GM21786 (cell line): ENCODE data around the gene SYNGAP1.
"Not testable (repeated sequence)": the region's sequence is repeated elsewhere in the genome, so short reads cannot be mapped to it uniquely, and the experiment has no call there.

Experiments used
- ATAC-seq: cut with Tn5 transposase; IDR thresholded peaks from one replicate; pipeline ENCODE4 v1.9.1; 2021; ENCODE audit not compliant: unreplicated experiment

Gene SYNGAP1

GRCh38 chr6:33466075-33466735 lies 46.3 kb downstream of the SYNGAP1 start:
- ATAC-seq, result no peak

DNA sequence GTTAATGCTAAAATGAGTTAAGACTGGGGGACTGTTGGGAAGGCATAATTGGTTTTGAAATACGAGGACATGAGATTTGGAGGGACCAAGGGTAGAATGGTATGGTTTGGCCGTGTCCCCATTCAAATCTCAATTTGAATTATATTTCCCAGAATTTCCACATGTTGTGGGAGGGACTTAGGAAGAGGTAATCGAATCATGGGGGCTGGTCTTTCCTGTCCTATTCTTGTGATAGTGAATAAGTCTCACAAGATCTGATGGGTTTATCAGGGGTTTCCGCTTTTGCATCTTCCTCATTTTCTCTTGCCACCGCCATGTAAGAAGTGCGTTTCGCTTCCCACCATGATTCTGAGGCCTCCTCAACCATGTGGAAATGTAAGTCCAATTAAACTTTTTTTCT lies 47.2 kb downstream of the SYNGAP1 start:
- no peak for ATAC-seq

DNA sequence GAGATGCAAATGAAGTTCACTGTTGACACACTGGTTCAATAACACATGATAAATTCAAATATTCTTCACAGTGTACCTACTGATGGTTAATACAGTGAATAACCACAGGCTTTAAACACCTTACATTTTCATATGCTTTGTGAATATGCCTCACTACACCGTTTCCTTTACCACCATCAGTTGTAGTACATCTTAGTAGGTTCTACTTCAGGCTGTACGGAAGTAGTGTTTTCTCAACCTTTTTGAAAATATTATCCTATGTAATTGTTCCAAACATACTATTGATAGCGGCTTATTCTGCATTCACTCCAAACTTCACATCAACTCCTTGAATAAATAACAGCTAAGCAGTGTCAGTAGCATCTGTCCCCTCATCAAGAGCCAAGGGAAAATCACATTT lies 49.8 kb downstream of the SYNGAP1 start:
- no peak for ATAC-seq

DNA sequence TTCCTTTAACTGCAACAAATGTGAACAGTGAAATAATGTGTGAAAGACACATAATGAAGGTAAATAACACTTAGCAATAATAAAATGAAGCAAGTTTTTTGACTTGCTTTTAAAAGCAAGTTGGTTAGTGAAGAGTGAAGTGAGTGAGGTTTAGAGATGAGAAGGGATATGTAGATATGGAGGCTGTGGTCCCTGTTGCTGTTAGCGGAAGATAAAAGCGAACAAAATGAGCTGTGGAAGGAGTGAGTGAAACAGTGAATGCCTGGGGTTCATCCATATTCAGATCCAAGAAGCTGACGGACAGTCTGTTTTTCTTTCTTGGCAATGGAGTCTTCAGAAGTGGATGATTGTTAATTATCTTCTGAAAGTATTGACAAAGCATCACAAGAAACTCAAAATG lies 58.0 kb downstream of the SYNGAP1 start:
- ATAC-seq, result no peak

- no peak for ATAC-seq
These were observed 61.3 kb downstream of the SYNGAP1 start for GRCh38 chr6:33481192-33481591.

GRCh38 chr6:33482620-33483019 lies 62.8 kb downstream of the SYNGAP1 start:
- ATAC-seq, result not testable (repeated sequence)

GRCh38 chr6:33483678-33484077 lies 63.8 kb downstream of the SYNGAP1 start:
- ATAC-seq, result no peak

- ATAC-seq, result not testable (repeated sequence)
These were observed 64.9 kb downstream of the SYNGAP1 start for GRCh38 chr6:33484673-33485262.

GRCh38 chr6:33485680-33486079 lies 65.8 kb downstream of the SYNGAP1 start:
- not testable (repeated sequence) for ATAC-seq

DNA sequence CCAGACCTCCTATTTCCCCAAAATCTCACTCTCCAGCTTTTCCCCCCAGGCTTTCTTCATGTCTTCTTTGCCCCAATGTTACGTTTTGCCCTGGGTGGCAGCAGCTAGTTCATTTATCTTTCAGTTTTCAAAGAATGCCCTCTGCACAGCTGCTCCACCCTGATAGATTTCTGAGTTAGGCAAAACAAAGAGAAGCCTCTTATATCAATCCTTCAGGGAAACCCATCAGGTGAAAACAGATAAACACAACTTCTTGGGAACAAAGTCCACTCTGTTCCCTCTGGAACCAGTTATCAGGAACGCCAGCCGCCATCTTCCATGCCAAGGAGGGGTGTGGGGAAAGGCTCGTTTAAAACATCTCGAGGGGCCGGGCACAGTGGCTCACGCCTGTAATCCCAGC lies 68.5 kb downstream of the SYNGAP1 start:
- no peak for ATAC-seq

GRCh38 chr6:33490198-33490597 lies 70.3 kb downstream of the SYNGAP1 start:
- no peak for ATAC-seq

DNA sequence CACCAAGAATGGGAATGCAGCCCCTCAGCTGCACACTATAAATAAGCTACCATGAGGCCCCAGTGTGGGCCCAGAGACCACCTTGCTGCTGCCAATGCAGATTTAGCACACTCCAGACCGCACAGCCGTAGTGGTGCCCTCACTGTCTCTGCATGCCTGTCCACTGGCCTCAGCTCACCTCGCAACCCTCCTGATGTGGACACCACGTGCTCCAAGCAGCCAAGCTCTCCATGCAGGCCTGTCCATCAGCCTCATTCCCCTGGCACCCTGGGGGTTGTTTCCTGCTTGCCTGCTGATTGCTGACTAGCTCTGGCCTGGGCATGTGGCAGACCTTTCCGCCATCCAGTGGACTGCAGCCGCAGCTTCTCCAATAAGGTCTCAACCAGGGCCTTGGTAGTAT lies 70.8 kb downstream of the SYNGAP1 start:
- ATAC-seq, result no peak

DNA sequence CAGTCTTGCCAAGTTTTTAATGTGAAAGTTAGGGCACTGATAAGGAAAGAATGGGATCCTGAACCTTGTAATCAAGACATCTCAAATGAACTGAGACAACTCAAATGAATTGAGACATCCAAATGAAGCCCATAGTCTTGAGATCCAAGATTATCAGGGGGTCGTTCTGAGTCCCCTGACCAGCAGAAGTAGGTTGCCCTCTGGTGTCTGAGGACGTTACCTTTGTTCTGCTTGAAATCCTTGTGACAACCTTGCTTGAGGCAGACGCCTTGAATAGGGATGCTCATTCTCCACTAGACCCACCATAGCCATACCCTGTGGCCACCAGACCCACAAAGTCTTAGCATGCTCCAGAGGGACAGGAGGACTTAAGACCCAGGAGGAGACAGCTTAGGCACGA lies 72.2 kb downstream of the SYNGAP1 start:
- ATAC-seq, result no peak

DNA sequence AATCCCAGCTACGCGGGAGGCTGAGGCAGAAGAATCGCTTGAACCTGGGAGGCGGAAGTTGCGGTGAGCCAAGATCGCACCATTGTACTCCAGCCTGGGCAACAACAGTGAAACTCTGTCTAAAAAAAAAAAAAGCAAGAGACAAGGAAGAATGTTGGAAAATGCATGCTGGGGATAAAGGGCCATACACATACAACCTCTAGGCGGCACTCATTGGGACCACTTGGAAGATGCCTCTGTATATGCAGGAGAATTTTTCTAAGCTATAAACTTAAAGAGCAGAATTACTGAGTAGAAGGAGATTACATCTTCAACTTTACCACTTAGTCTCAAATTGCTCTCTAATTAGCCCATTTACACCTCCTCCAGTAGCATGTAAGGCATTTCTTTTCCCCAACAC lies 77.3 kb downstream of the SYNGAP1 start:
- no peak for ATAC-seq

DNA sequence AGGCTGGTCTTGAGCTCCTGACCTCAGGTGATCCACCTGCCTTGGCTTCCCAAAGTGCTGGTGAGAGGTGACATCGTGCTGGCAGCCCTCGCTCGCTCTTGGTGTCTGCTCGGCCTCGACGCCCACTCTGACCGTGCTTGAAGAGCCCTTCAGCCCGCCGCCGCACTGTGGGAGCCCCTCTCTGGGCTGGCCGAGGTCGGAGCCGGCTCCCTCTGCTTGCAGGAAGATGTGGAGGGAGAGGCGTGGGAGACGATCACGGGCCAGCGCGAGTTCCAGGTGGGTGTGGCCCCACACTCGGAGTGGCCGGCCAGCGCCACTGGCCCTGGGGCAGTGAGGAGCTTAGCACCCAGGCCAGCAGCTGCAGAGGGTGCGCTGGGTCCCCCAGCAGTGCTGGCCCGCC lies 82.6 kb downstream of the SYNGAP1 start:
- ATAC-seq, result no peak

DNA sequence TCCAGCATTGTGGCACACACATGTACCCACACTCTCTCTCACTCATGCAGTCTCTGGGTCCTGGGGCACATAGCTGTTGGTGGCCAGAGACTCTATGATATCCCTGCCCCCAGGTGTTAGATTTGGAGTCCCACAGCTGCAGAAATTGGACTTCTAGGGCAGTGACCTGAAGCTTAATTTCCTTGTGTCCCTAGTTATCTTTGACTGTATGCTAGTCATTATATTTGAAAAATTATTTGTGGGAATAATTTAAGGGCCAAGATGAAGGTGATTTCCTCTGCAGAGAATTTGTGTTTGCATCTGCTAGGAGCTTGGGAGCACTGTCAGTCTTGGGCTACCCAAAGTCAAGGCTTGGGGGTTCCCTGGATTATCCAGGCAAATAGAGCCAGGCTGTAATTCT lies 84.6 kb downstream of the SYNGAP1 start:
- ATAC-seq, result no peak
